ENCODE measurements around the gene BOLA3. TPM values are rescaled to one million over a fixed set of nuclear protein-coding genes. Genes with fewer than 3 reads are reported as not detected.

The BOLA3 gene
- polyA plus RNA-seq, 1 donor from 2014 or later: 89.1 TPM

- no peak overlapping the region for H3K4me3 ChIP-seq (ENCODE audit: low read length)
- H3K9me3 ChIP-seq (ENCODE audit: low read length): no peaks in the 10 kb centered on the region
- H3K9ac ChIP-seq (ENCODE audit: low read length): no peak overlapping the region
- H3K27me3 ChIP-seq (ENCODE audit: insufficient read depth, low read depth, low read length): no peaks in the 10 kb centered on the region
- no peak overlapping the region for H3K4me2 ChIP-seq (ENCODE audit: low read length)
- H3K36me3 ChIP-seq (ENCODE audit: insufficient read depth, low read length): peaks cover 20% of the 10 kb centered on the region
- H3F3A ChIP-seq (ENCODE audit: insufficient read depth, low read length, poor library complexity, severe bottlenecking): no peaks in the 10 kb centered on the region
- H3K79me2 ChIP-seq (replicated peaks; ENCODE audit: insufficient read depth, low read length): no peaks in the 10 kb centered on the region
- H2AFZ ChIP-seq (ENCODE audit: low read depth, low read length): no peak overlapping the region
- no peak for TF ChIP-seq POLR2AphosphoS5 (IDR thresholded peaks at IDR 0.05)
- no peak for TF ChIP-seq EP300 (conservative IDR thresholded peaks at IDR 0.05; ENCODE audit: poor library complexity, severe bottlenecking)
- TF ChIP-seq CTCF (IDR thresholded peaks at IDR 0.05; ENCODE audit: poor library complexity, severe bottlenecking): no peak
- no peak for TF ChIP-seq SMC3 (conservative IDR thresholded peaks at IDR 0.05; ENCODE audit: poor library complexity)
- TF ChIP-seq TAF1 (IDR thresholded peaks at IDR 0.05; ENCODE audit: low read depth): no peak
- no peaks in the 10 kb centered on the region for H3K9me2 ChIP-seq (ENCODE audit: insufficient read depth, low read length)
- no peaks in the 10 kb centered on the region for H4K20me1 ChIP-seq (ENCODE audit: insufficient read depth)
- no peak overlapping the region for H3K27ac ChIP-seq (ENCODE audit: low read length)
Observed at GRCh38 chr2:74087696-74088095, 60.0 kb downstream of the BOLA3 start.

GRCh38 chr2:74086021-74086420, 61.7 kb downstream of the BOLA3 start:
- no peaks in the 10 kb centered on the region for H3K79me2 ChIP-seq (replicated peaks; ENCODE audit: insufficient read depth, low read length)
- no peaks in the 10 kb centered on the region for H3K27me3 ChIP-seq (ENCODE audit: insufficient read depth, low read depth, low read length)
- H4K20me1 ChIP-seq (ENCODE audit: insufficient read depth): no peaks in the 10 kb centered on the region
- no peaks in the 10 kb centered on the region for H3K9me3 ChIP-seq (ENCODE audit: low read length)
- no peak overlapping the region for H2AFZ ChIP-seq (ENCODE audit: low read depth, low read length)
- no peaks in the 10 kb centered on the region for H3K9me2 ChIP-seq (ENCODE audit: insufficient read depth, low read length)
- H3K27ac ChIP-seq (ENCODE audit: low read length): no peak overlapping the region
- no peak overlapping the region for H3K9ac ChIP-seq (ENCODE audit: low read length)
- no peak overlapping the region for H3K4me3 ChIP-seq (ENCODE audit: low read length)
- peaks cover 15% of the 10 kb centered on the region for H3K36me3 ChIP-seq (ENCODE audit: insufficient read depth, low read length)
- no peaks in the 10 kb centered on the region for H3F3A ChIP-seq (ENCODE audit: insufficient read depth, low read length, poor library complexity, severe bottlenecking)
- H3K4me2 ChIP-seq (ENCODE audit: low read length): no peak overlapping the region
- TF ChIP-seq CTCF (IDR thresholded peaks at IDR 0.05; ENCODE audit: poor library complexity, severe bottlenecking): no peak
- no peak for TF ChIP-seq RAD21 (conservative IDR thresholded peaks at IDR 0.05)

Other genes starting within 250 kb of the BOLA3 start
- 168 and 188 TPM in 2 replicates for gene DGUOK, start 221.0 kb downstream of the BOLA3 start, polyA plus RNA-seq
- 18.2 and 19.6 TPM in 2 replicates for gene TET3, start 163.0 kb downstream of the BOLA3 start, polyA plus RNA-seq
- 27.4 and 39.2 TPM in 2 replicates for gene MOB1A, start 31.0 kb upstream of the BOLA3 start, polyA plus RNA-seq
- gene MTHFD2, start 50.7 kb upstream of the BOLA3 start, polyA plus RNA-seq: 19.3 and 26.3 TPM in 2 replicates
- 3.2 and 3.9 TPM in 2 replicates for gene SLC4A5, start 195.5 kb upstream of the BOLA3 start, polyA plus RNA-seq
- 160 and 183 TPM in 2 replicates for gene DCTN1, start 232.4 kb upstream of the BOLA3 start, polyA plus RNA-seq